ENCODE measurements around the gene AKT2. TPM values are rescaled to one million over a fixed set of nuclear protein-coding genes. Genes with fewer than 3 reads are reported as not detected.

Gene AKT2
- polyA plus RNA-seq, 1 donor (not counting 4 experiments of a cell fraction or from before 2014, with no cell fraction given): 108 TPM

DNA sequence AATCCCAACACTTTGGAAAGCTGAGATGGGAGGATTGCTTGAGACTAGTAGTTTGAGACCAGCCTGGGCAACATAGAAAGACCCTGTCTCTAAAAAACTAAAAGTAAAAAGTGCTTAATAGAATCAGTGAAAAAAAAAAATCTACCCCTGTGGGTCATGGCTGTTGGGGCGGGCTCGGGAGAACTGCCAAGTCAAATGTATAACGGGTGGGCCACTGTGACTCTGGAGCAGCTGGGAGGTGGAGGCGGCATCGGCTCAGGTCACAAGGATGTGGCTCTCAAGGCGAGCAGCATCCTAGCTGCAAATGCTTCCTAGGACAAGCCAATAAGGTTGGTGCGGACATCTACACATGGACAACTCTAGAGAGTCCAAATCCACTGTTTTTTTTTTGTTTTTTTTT is 32.2 kb upstream of the AKT2 start:
- dilution Hi-C loops (cut with MboI; ENCODE audit: extremely low pct_ligation_motif_present, low sequenced_read_pairs): no loop called here
- Histone ChIP-seq H3K4me1 (ENCODE audit: control insufficient read depth, extremely low read depth, insufficient read depth, low read length) (no peaks in the 10 kb centered on the region), H4K20me1 (ENCODE audit: control insufficient read depth, extremely low read depth, insufficient read depth, low read length) (no peaks in the 10 kb centered on the region), H3K27ac (ENCODE audit: control insufficient read depth, insufficient read depth, low read length) (no peak overlapping the region), H3K9me1 (ENCODE audit: control insufficient read depth, extremely low read depth, insufficient read depth, low read length) (no peaks in the 10 kb centered on the region), H2AFZ (ENCODE audit: control insufficient read depth, low read length) (no peak overlapping the region), H3K9me3 (ENCODE audit: control insufficient read depth, low read depth, low read length) (no peaks in the 10 kb centered on the region), H3K79me2 (ENCODE audit: control insufficient read depth, insufficient read depth, low read length) (no peaks in the 10 kb centered on the region), H3K36me3 (ENCODE audit: control insufficient read depth in 2 of 2, extremely low read depth in 1 of 2, insufficient read depth in 2 of 2, low read length in 2 of 2) (peaks cover 15 to 19% of the 10 kb centered on the region in 2 experiments), H3K9ac (ENCODE audit: control insufficient read depth, extremely low read depth, insufficient read depth, low read length) (no peak overlapping the region), H3K4me3 (ENCODE audit: control insufficient read depth in 2 of 3, extremely low read depth in 1 of 3, insufficient read depth in 2 of 3, low read depth in 1 of 3, low read length in 3 of 3) (no peak overlapping the region), H3K27me3 (ENCODE audit: control insufficient read depth, extremely low read depth, insufficient read depth, low read length) (no peaks in the 10 kb centered on the region), H3K4me2 (ENCODE audit: control insufficient read depth, extremely low read depth, insufficient read depth, low read depth, low read length) (no peak overlapping the region)
- FAIRE-seq: no peak
- DNase-seq (ENCODE audit: low read depth, low spot score): no peak
- TF ChIP-seq EZH2 (IDR thresholded peaks at IDR 0.05; ENCODE audit: low read length): no peak
- TF ChIP-seq, protein P1, sequence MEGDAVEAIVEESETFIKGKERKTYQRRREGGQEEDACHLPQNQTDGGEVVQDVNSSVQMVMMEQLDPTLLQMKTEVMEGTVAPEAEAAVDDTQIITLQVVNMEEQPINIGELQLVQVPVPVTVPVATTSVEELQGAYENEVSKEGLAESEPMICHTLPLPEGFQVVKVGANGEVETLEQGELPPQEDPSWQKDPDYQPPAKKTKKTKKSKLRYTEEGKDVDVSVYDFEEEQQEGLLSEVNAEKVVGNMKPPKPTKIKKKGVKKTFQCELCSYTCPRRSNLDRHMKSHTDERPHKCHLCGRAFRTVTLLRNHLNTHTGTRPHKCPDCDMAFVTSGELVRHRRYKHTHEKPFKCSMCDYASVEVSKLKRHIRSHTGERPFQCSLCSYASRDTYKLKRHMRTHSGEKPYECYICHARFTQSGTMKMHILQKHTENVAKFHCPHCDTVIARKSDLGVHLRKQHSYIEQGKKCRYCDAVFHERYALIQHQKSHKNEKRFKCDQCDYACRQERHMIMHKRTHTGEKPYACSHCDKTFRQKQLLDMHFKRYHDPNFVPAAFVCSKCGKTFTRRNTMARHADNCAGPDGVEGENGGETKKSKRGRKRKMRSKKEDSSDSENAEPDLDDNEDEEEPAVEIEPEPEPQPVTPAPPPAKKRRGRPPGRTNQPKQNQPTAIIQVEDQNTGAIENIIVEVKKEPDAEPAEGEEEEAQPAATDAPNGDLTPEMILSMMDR (optimal IDR thresholded peaks at IDR 0.05 in 1 of 3, IDR thresholded peaks at IDR 0.05 in 1 of 3, conservative IDR thresholded peaks at IDR 0.05 in 1 of 3; ENCODE audit: extremely low read depth in 1 of 3, insufficient read depth in 2 of 3, low read length in 3 of 3): no peak

GRCh38 chr19:40315812-40316470 is 30.8 kb upstream of the AKT2 start:
- no peak overlapping the region for H3K27ac ChIP-seq (ENCODE audit: control insufficient read depth, insufficient read depth, low read length)
- H2AFZ ChIP-seq (ENCODE audit: control insufficient read depth, low read length): no peak overlapping the region
- FAIRE-seq (no peak), DNase-seq (ENCODE audit: low read depth, low spot score) (no peak)
- TF ChIP-seq, protein P1 (optimal IDR thresholded peaks at IDR 0.05 in 1 of 3, IDR thresholded peaks at IDR 0.05 in 1 of 3, conservative IDR thresholded peaks at IDR 0.05 in 1 of 3; ENCODE audit: extremely low read depth in 1 of 3, insufficient read depth in 2 of 3, low read length in 3 of 3): no peak
- TF ChIP-seq EZH2 (IDR thresholded peaks at IDR 0.05; ENCODE audit: low read length): no peak
- no peak overlapping the region for H3K4me3 ChIP-seq (ENCODE audit: control insufficient read depth in 2 of 3, extremely low read depth in 1 of 3, insufficient read depth in 2 of 3, low read depth in 1 of 3, low read length in 3 of 3)
- no peaks in the 10 kb centered on the region for H3K27me3 ChIP-seq (ENCODE audit: control insufficient read depth, extremely low read depth, insufficient read depth, low read length)
- H3K4me2 ChIP-seq (ENCODE audit: control insufficient read depth, extremely low read depth, insufficient read depth, low read depth, low read length): no peak overlapping the region
- dilution Hi-C loops (cut with MboI; ENCODE audit: extremely low pct_ligation_motif_present, low sequenced_read_pairs): no loop called here
- no peak overlapping the region for H3K9ac ChIP-seq (ENCODE audit: control insufficient read depth, extremely low read depth, insufficient read depth, low read length)
- no peaks in the 10 kb centered on the region for H3K4me1 ChIP-seq (ENCODE audit: control insufficient read depth, extremely low read depth, insufficient read depth, low read length)
- no peaks in the 10 kb centered on the region for H3K9me3 ChIP-seq (ENCODE audit: control insufficient read depth, low read depth, low read length)
- no peaks in the 10 kb centered on the region for H3K79me2 ChIP-seq (ENCODE audit: control insufficient read depth, insufficient read depth, low read length)
- no peaks in the 10 kb centered on the region for H3K9me1 ChIP-seq (ENCODE audit: control insufficient read depth, extremely low read depth, insufficient read depth, low read length)
- peaks cover 8 to 12% of the 10 kb centered on the region in 2 experiments for H3K36me3 ChIP-seq (ENCODE audit: control insufficient read depth in 2 of 2, extremely low read depth in 1 of 2, insufficient read depth in 2 of 2, low read length in 2 of 2)
- no peaks in the 10 kb centered on the region for H4K20me1 ChIP-seq (ENCODE audit: control insufficient read depth, extremely low read depth, insufficient read depth, low read length)

All from keratinocyte (primary cell).